ENCODE results near the gene SFXN4.

SFXN4 gene, protein sequence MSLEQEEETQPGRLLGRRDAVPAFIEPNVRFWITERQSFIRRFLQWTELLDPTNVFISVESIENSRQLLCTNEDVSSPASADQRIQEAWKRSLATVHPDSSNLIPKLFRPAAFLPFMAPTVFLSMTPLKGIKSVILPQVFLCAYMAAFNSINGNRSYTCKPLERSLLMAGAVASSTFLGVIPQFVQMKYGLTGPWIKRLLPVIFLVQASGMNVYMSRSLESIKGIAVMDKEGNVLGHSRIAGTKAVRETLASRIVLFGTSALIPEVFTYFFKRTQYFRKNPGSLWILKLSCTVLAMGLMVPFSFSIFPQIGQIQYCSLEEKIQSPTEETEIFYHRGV

GRCh38 chr10:119165171-119166117, at the start of gene SFXN4:
Gene SFXN4, minus strand, starts transcription at chr10:119165714. Its CDS starts 67 bp downstream, at chr10:119165647.
- peak; percentile 81 to 95 (median 90) for DNase-seq

- no peak for DNase-seq
Measured at GRCh38 chr10:119211625-119212441, 46.3 kb upstream of the SFXN4 start.

GRCh38 chr10:119211176-119211575, 45.7 kb upstream of the SFXN4 start:
- no peak for DNase-seq

DNA sequence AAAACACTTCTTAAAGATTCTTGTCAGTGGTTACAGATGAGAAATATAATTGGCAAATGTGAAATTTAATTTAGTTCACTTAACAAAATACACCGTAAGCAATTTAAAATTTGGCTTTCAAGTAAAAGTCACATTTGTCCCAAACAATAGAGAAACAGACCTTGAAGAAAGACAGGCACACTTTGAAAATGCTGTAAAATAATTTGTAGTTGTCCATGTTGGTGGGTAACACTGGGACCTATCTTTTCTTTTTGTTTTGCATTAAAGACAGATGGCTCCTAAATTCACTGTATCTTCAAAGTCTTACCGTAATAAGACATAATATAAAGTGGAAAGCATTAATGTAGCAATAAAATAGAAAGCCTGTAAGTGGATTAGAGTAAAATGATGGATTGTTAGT, 45.1 kb upstream of the SFXN4 start:
- DNase-seq, result no peak

- no peak for DNase-seq
Measured at GRCh38 chr10:119209736-119210355, 44.3 kb upstream of the SFXN4 start.

GRCh38 chr10:119209035-119209735, 43.7 kb upstream of the SFXN4 start:
- peak; percentile 54 to 79 (median 68) for DNase-seq

- peak in 1 of 3 donors; percentile 43 for DNase-seq
Measured at GRCh38 chr10:119208553-119208940, 43.0 kb upstream of the SFXN4 start.

GRCh38 chr10:119207713-119208552, 42.4 kb upstream of the SFXN4 start:
- DNase-seq, result peak; percentile 53 to 59 (median 58)

DNA sequence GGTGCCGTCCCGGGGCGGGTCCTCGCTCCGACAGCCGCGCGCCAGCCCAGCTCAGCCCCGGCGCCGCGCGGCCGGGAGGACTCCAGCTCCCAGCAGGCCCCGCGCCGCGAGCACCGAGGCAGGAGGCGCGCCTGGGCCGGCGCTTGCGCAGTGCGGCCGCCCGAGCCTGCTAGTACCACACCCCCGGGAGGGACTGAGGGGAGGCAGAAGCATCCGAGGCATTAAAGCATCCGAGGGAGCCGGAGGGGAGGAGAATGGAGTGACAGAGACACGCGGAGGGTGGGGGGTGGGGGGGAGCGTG, 41.8 kb upstream of the SFXN4 start, which contains the start of gene GRK5:
Gene GRK5, plus strand, starts transcription at position 206 of the 301 bp plus-strand sequence. CDS start 347 bp downstream, outside the sequence.
- DNase-seq, result peak; percentile 97 to 99 (median 98)

- DNase-seq, result peak; percentile 73 to 90 (median 84)
Measured at GRCh38 chr10:119206603-119207365, 41.3 kb upstream of the SFXN4 start.

DNA sequence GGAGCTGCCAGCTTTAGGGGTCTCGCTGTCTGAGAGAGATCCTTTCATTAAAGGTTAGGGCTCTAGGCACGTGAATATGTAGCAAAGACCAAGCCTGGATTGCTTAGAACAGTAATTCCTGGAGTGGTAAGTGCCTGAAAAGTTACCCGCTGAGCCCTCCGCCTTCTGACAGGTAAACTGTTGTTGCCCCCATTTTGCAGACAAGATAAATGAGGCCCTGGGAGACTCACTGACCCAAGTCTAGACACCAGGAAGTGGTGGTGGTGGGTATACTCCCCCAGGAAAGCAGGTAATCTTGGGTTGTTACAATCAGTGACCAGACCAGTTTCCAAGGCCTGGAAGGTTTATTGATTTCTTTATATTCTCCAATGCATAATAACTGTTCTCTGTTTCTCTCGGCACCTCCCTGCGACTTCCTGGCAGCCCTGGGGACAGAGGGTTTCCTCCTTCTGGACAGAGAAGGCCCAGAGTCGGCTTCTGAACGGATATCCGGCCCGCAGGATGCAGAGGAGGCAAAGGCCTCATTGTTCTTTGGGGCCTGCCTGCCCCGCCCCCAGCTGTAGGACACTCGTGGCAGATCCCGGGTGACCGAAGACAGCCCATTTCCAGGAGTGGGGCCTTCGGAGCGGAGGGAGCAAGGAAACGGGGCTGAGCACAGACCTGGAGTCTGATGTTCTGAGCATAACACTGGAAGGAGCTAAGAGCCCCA, 40.5 kb upstream of the SFXN4 start:
- DNase-seq, result peak; percentile 45 to 63 (median 47)

DNA sequence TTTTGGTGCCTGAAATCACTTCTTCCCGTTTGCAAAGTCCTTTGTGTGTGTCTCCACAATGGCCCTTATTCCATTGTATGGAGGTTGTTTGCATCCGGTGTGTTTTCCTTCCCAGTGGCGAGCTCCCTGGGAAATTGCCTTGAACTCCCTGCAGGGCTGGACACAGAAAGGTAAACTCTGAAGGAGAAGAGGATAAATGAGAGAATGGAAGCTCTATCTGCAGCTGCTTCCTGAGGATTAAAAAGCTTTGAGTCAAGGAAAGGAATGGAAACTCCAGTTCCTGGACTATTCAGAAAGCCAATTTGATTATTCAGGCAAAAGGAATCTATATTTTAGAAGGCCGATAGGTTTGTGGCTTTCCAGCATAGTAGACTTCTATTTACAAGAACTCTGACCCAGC, 37.5 kb upstream of the SFXN4 start:
- DNase-seq, result no peak

- no peak for DNase-seq
Measured at GRCh38 chr10:119201233-119201632, 35.7 kb upstream of the SFXN4 start.

GRCh38 chr10:119199231-119199992, 33.9 kb upstream of the SFXN4 start:
- peak; percentile 71 to 81 (median 72) for DNase-seq

GRCh38 chr10:119198438-119198837, 32.9 kb upstream of the SFXN4 start:
- peak; percentile 42 to 58 (median 48) for DNase-seq

- DNase-seq, result peak; percentile 31 to 59 (median 57)
Measured at GRCh38 chr10:119197921-119198320, 32.4 kb upstream of the SFXN4 start.

- DNase-seq, result no peak
Measured at GRCh38 chr10:119191881-119192280, 26.4 kb upstream of the SFXN4 start.
